HG03280 (cell line): ENCODE results near the gene DACT3.
A peak's percentile ranks its signal among the peaks of the same experiment; 100 is the strongest.

Source experiments
- ATAC-seq: cut with Tn5 transposase; IDR thresholded peaks from one replicate; pipeline ENCODE4 v1.9.1; 2021; ENCODE audit warnings: mild to moderate bottlenecking, moderate library complexity; ENCODE audit not compliant: unreplicated experiment

Gene DACT3

GRCh38 chr19:46601318-46602224 is 59.4 kb downstream of the DACT3 start, which contains the start of gene CALM3:
Gene CALM3 (plus strand): TSS chr19:46601330. CDS start chr19:46601435, 105 bp downstream.
- ATAC-seq, result no peak

GRCh38 chr19:46600384-46601317 is 60.3 kb downstream of the DACT3 start:
- ATAC-seq, result peak; percentile 77

- ATAC-seq, result no peak
These were observed 61.1 kb downstream of the DACT3 start for GRCh38 chr19:46599716-46600373.

- ATAC-seq, result no peak
These were observed 62.5 kb downstream of the DACT3 start for GRCh38 chr19:46598372-46598917.
